GM21447 (cell line): Measurements from ENCODE around the gene COX6B1.
"Not testable (repeated sequence)": the region's sequence is repeated elsewhere in the genome, so short reads cannot be mapped to it uniquely, and the experiment has no call there.

Experiments
- ATAC-seq: cut with Tn5 transposase; IDR thresholded peaks from one replicate; pipeline ENCODE4 v1.9.1; 2021; ENCODE audit not compliant: unreplicated experiment

The COX6B1 gene, protein sequence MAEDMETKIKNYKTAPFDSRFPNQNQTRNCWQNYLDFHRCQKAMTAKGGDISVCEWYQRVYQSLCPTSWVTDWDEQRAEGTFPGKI

DNA sequence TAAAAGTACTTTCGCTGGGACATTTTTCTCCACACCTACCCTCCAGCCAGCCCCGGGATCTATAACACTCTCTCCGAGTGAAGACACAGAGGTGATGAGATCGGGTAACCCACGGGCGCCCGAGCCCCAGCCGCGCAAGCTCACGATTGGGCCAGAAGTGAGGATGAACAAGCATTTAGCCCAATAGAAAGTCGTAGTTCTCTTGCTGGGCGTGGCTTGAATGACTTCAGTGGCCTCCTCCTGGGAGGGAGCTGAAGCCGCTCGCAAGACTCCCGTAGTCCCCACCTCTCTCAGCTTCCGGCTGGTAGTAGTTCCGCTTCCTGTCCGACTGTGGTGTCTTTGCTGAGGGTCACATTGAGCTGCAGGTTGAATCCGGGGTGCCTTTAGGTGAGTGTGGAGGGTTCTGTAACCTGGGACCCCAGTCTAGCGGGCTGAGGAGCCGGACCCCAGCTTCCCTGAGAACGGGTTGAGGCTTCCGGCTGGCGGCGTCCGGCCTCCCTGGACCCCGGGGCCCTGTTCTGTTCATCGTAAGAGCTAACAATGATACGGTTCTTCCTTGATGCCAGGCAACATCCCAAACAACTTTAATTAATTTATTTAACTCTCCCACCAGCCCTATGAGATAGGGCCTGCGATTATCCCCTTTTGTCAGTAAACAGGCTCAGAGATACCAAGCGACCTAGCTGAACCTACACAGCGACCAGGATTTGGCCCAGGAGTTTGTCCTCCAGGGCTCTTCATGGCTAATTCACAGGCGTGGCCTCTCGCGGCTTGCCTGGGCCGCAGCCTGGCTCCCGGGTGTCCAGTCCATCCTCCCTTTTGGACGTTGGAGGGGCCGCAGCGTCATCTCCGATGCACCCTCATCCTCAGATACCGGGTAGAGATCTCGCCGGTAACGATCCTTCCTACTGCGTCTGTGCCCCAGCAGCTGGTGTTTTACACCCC lies at the start of gene COX6B1:
COX6B1 (plus strand) TSS at position 307 of the 945 bp plus-strand sequence. CDS start 2,921 bp downstream, outside the sequence.
- ATAC-seq, result peak; percentile 51

DNA sequence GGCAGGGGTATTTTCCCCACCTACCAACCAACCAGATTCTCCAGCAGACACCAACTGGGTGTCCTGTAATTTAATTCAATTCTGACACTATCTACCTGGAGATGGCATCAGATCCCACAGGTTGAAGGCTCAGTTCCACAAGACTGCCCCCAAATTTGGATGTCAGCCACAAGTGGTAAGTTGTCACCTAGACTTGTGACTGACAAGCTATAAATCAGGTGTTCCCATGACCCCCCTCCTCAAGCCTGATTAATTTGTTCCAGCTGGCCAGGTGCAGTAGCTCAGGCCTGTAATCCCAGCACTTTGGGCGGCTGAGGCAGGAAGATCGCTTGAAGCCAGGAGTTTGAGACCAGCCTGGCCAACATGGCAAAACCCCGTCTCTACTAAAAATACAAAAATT lies 46.2 kb upstream of the COX6B1 start:
- no peak for ATAC-seq

DNA sequence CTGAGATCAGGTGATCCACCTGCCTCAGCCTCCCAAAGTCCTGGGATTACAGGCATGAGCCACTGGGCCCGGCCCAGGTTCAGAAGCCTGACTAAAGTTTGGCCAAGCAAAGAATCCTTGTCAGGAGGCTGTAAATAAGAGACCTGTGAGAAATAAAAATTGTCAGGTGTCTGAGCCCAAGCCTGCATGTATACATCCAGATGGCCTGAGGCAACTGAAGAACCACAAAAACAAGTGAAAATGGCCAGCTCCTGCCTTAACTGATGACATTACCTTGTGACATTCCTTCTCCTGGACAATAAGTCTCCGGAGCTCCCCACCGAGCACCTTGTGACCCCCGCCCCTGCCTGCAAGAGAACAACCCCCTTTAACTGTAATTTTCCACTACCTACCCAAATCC lies 43.7 kb upstream of the COX6B1 start:
- ATAC-seq, result not testable (repeated sequence)

DNA sequence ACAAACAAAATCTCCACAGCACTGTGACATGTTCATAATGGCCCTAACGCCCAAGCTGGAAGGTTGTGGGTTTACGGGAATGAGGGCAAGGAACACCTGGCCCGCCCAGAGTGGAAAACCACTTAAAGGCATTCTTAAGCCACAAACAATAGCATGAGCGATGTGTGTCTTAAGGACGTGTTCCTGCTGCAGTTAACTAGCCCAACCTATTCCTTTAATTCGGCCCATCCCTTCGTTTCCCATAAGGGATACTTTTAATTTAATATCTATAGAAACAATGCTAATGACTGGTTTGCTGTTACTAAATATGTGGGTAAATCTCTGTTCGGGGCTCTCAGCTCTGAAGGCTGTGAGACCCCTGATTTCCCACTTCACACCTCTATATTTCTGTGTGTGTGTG lies 41.0 kb upstream of the COX6B1 start:
- ATAC-seq, result not testable (repeated sequence)

DNA sequence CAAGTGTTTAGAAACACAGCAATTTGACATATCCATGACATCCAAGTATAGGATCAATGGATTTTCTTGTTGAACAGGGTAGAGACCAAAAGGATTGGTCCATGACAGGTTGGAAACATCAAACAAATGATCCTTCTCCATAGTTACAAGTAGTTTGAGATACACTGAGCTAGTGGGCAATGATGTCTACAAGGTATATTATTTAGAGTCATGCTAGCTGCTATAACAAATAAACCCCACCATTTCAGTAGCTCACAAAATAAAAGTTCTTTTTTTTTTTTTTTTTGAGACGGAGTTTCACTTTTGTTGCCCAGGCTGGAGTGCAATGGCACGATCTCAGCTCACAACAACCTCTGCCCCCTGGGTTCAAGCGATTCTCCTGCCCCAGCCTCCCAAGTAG lies 40.5 kb upstream of the COX6B1 start:
- ATAC-seq, result no peak

DNA sequence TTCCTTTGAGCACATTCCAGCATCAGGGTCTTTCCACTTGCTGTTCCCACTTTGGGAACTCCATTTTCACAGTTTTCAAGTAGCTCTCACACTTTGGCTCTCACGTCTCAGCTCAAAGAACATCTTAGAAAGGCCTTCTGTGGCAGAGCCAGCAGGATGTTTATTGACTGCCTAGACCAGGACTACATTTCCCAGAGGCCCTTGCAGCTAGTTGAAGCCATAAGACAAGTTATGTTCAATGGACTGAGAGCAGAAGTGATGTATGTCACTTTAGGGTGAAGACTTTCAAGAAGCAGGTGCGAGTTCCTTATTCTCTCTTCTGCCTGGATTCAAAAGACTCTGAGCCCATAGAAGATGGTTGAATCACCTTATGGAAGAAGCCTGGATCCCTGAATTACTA lies 39.9 kb upstream of the COX6B1 start:
- ATAC-seq, result no peak

DNA sequence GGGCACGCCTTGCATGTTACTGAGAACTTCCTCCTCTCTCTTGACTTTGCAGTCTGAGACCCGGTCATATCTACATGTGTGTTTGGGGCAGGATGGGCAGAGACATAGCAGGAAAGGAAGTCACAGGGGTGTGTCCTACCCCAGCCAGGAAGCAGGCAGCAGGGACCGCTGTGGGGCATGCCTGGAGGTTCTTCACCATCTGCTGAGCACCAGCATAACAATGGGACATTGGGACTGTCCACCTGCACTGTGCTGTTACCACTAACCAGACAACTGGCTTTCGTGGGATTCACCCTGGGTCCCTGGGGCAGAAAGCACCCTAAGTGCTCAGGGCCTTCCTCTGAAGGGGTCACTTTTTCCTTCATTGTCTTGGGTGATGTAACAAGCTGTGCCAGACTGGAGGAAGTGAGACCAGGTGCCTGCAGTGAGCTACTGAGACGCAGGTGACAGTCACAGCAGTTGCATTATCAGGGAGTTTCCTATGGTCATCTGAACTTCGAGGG lies 38.2 kb upstream of the COX6B1 start:
- no peak for ATAC-seq

DNA sequence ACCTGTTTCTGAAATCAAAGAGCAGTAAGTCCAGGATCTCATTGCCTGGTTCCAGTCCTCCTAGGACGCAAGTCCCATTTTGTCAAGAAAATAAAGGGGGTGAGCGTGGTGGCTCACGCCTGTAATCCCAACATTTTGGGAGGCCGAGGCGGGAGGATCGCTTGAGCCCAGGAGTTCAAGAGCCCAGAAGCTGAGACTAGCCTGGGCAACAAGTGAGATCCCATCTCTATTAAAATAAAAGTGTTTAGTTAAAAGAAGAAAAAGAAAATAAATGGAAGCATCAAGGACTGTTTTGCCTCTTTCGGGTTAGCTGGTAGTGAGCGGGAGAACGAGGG lies 35.9 kb upstream of the COX6B1 start:
- ATAC-seq, result no peak

DNA sequence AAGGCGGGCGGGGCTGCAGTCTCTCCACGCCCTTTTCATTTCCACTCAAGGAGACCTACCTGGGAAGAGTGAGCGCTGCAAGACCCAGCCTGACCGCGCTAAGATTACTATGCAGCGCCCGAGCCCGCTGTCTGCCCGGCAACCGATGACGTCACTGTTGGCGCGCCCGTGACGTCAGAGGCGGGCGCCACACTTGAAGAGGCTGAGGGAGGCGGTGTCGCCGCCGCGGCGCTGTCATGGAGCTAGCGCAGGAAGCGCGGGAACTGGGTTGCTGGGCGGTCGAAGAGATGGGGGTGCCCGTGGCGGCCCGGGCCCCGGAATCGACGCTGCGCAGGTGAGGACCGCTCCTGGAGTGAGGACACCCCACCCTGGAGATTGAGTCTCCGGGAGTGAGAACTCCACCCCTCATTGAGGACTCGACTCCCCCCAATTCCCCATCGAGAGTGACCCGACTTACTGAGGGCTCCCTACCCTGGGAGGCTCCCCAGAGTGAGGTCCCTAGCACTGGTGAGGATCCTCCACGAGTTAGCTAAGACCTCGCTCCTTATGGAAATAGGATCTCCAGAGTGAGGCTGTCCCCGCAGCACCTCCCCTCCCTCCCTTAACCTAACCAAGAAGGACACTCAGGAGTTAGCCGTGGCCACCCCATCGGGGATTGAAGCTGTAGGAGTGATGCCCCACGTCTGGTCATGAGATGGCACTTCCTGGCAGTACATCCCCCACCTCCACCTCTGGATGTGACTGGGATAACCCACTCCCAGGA lies 35.4 kb upstream of the COX6B1 start, which contains the start of gene HAUS5:
HAUS5 (plus strand) TSS at position 177 of the 763 bp plus-strand sequence; CDS start at position 237, 60 bp downstream.
- peak; percentile 74 for ATAC-seq

DNA sequence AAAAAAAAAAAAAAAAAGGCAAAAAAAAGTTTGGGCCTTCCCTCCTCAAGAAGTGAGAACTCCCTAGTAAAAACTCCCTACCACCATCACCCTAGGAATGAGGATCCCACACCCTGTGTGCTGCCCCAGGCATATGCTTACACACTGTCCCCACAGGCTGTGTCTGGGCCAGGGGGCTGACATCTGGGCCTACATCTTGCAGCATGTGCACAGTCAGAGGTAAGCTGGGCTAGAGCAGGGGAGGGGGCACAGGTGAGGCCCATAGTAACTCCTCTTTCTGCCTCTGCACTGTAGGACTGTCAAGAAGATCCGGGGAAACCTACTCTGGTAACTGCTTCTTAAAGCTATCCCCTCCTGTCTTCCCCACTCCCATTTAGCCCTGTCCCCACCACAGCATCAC lies 34.5 kb upstream of the COX6B1 start:
- no peak for ATAC-seq

DNA sequence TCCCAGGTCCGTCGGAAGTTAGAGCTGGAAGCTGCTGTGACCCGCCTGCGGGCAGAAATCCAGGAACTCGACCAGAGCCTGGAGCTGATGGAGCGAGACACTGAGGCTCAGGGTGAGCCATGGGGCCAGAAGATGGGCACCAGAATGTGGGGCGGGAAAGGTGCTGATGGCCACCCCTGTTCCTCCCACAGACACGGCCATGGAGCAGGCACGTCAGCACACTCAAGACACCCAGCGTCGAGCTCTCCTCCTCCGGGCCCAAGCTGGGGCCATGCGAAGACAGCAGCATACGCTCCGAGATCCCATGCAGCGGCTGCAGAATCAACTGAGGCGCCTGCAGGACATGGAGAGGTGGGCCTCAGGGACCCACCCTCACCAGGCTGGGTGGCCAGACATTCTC lies 33.1 kb upstream of the COX6B1 start:
- ATAC-seq, result no peak

DNA sequence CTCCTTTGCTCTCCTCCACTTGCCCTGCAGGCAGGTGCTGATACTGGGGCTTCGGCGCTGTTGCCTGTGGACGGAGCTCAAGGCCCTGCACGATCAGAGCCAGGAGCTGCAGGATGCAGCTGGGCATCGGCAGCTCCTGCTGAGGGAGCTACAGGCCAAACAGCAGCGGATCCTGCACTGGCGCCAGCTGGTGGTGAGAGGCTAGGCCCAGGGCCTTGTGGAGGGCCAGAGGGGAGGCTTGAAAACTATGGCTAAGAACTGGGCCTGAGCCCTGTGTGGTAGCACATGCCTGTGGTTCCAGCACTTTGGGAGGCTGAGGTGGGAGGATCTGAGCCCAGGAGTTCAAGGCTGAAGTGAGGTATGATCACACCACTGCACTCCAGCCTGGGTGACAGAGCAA lies 29.3 kb upstream of the COX6B1 start:
- ATAC-seq, result no peak

DNA sequence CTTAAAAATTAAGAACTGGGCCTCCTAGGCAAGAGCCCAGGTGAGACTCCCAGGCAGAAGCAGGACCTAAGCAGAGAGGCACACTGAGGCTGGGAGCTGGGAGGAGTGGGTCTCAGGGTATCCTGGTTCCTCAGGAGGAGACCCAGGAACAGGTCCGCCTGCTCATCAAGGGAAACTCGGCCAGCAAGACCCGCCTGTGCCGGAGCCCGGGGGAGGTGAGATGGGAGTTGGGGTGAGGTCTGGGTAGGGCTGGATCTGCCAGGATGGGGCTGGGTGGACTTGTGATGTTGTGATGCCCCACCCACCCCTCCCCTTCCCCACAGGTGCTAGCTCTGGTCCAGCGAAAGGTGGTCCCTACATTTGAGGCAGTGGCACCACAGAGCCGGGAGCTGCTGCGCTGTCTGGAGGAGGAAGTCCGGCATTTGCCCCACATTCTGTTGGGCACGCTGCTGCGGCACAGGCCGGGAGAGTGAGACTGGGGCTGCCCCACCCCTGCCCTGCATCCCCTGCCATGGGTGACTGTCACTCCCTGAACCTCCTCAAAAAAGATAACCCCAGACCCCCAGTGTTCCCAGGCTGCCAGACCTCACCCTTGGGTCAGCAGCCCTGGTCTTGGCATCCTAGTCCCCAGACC lies 28.7 kb upstream of the COX6B1 start:
- ATAC-seq, result no peak

DNA sequence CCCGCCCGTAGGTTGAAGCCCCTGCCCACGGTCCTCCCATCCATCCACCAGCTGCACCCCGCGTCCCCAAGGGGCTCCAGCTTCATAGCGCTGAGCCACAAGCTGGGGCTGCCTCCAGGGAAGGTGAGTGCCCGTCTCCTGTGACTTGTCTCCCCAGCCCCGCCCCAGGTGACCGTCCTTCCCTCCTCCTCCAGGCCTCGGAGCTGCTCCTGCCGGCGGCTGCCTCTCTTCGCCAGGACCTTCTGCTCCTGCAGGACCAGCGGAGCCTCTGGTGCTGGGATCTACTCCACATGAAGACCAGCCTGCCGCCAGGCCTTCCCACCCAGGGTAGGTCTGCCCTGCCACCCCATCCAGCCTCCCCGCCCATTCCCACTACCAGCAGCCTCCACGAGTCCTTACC lies 28.1 kb upstream of the COX6B1 start:
- ATAC-seq, result no peak

DNA sequence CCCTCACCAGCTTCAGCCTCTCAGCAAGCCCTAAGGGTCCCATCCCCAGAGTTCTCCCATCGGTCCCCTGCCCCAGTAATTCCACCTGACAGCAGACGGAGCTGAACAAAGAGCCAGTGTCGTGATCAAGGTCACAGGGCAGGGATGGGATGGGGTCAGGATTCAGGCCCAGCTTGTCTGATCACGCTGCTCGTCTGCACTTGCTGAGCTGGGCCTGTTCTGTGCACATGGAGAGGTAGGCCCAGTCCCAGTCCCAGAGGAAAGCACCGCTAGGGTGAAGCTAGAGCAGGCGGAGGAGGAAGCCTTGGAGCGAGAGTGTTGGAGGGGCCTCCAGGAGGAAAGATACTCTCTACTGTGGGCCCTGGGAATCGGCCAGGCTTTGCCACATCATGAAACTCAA lies 26.4 kb upstream of the COX6B1 start:
- no peak for ATAC-seq

DNA sequence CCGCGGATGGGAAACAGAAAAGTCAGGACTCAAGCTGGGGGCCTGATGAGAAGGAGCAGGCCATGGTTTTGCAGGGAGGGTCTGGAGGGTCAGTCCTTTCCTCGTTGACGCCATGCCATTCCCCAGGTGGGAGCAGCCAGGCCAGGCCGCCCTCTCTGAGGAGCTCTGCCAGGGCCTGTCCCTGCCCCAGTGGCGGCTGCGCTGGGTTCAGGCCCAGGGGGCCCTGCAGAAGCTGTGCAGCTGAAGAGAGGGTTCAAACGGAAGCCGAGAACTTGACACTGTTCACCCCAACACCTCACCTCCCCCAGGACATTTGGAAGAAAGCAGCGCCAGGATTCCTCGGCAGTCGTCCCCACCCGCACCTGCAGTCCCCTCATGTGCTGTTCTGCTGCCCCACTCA lies 25.4 kb upstream of the COX6B1 start:
- no peak for ATAC-seq

DNA sequence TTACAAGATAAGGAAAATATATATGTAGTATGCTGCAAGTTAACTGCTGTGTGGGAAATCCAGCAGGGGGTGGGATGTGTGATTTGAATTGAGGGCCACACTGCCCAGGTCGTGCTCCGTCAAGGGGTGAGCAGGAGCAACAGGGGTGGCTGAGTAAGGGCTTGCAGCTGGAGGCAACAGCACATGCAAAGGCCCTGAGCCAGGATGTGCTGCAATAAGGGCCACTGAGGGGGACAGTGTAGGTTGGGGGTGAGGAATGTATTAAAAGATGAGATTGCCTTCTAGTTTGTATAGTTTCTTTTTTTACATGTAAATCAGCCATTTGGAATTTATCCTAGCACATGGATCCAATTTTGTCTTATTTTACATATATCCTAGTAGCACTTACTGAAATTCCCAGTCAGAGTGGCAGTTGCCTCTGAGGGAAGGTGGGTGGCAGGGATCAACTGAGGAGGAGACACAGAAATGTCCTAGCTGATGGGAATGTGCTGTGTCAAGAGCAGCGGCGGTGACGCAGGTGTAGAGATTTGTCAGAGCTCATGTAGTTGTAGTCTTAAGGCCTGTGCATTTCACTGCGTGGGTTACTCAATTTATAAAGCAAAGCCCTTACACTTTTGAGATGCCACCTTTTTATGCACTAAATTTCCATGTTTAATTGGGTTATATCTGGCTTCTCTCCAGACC lies 24.7 kb upstream of the COX6B1 start:
- no peak for ATAC-seq

DNA sequence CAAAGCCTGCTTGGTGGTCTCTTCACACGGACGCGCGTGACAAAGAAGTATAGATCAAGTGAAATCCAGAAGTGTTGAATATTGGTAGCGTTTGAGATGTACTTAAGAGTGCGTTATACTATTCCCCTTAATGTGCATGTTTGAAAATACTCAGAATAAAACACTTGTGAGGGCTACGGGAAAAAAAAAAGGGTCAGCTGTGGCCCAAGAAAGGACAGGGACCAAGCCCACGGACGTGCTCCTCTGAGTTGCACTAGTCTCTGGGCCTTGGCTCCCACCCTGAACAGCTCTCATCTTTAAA lies 19.9 kb upstream of the COX6B1 start:
- ATAC-seq, result no peak

DNA sequence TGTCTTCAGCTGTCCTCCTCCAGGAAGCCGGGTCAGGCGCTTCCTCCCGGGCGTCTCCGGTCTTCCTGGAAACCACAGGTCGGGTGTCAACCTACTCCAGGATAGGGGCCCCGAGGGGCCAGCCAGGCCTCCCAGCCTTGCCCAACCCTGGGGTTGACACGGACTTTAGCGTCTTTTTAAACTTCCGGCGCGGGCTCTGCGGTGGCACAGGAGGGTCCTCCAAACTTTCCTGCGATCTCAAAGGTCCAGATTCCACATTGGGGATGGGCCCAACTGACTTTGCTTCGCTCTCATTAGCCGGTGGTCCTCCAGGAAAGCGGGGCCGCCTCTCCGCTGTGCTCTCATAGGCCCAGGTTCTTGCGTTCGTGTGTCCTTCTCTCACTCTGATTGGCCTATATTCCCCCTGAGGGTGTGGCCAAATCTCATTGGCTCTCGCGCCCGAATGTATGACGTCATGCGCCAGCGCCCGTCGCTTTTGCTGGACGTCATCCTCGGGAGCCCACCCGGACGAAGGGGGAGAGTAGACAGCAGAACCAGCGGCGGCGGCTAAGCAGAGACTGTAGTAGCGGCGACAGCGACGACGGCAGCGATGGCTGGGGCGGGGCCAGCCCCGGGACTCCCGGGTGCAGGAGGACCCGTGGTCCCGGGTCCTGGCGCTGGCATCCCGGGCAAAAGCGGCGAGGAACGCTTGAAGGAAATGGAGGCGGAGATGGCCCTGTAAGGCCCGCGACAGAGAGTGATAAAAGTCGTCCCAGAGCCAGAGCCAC lies 19.4 kb upstream of the COX6B1 start, which contains the start of gene RBM42:
RBM42 (plus strand) TSS at position 472 of the 767 bp plus-strand sequence; CDS start at position 590, 118 bp downstream.
- peak; percentile 97 for ATAC-seq

DNA sequence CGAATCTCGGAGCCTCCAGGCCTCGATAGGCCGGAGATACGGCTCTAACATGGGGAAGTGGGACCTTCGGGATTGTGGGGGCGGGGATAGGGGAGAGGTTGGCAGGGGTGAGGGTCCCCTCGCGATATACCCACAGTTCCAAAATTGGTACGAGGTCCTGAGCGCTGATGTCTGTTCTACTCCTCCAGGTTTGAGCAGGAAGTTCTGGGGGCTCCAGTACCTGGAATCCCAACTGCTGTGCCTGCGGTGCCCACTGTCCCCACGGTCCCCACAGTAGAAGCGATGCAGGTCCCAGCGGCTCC lies 18.8 kb upstream of the COX6B1 start:
- no peak for ATAC-seq
